ENCODE data around the gene PCBP3.

- no peak for TF ChIP-seq CTCF (IDR thresholded peaks at IDR 0.05 in 4 of 5, conservative IDR thresholded peaks at IDR 0.05 in 1 of 5)
- no peak for TF ChIP-seq POLR2A (IDR thresholded peaks at IDR 0.05)
These were observed 2.0 kb upstream of the PCBP3 start for GRCh38 chr21:45641480-45642035.

Measured in gastrocnemius medialis (tissue), 4 donors.